GM10847 (cell line): ENCODE results near the gene TBCD.

Experiments
- POLR2A ChIP-seq: IDR thresholded peaks from 2 replicates; pipeline ENCODE4 v1.6.1; 2011; ENCODE audit not compliant: insufficient read length; ENCODE audit errors: extremely low read depth

TBCD gene

GRCh38 chr17:82794781-82795482 lies 43.1 kb downstream of the TBCD start:
- TF ChIP-seq POLR2A = no peak

- TF ChIP-seq POLR2A = no peak
Measured at GRCh38 chr17:82795615-82796014, 43.8 kb downstream of the TBCD start.

DNA sequence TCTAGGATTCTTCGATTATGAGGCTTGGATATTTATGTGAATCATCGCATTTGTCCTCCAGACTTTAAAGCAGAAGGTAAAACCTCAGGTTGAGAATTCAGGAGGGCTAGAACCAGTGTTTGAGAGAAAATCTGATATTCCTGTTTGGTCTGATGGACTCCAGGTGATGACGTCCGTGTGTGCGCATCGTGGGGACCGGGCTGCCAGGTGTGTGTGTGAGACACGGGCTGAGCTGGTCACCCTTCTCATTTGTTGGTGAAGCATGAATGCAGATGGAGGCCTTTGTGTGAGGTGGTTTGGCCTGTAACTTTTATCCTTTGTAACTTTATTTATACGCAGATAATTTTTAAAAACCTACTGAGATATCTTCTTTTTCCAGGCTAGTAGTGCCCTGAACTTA lies 45.2 kb downstream of the TBCD start:
- no peak for TF ChIP-seq POLR2A

GRCh38 chr17:82798752-82799151 lies 46.9 kb downstream of the TBCD start:
- TF ChIP-seq POLR2A = no peak

DNA sequence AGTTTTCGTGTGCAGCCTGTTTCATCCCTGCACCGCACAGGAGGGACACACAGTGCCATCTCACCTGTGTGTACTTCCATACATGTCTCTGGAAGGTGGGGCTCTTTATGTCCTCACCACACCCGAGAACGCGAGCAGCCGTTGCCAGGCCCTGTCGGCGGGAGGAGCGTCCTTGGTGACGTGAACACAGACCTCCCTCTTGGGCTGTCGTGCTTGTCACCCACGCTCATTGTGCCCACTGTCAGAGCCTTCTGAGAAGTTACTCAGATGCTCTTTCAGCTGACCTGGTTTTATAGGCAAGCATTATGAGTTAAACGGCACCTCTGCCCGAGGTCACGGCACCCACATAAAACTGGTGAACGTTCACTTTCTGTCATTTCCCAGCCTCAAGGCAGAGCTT lies 47.7 kb downstream of the TBCD start:
- no peak for TF ChIP-seq POLR2A

DNA sequence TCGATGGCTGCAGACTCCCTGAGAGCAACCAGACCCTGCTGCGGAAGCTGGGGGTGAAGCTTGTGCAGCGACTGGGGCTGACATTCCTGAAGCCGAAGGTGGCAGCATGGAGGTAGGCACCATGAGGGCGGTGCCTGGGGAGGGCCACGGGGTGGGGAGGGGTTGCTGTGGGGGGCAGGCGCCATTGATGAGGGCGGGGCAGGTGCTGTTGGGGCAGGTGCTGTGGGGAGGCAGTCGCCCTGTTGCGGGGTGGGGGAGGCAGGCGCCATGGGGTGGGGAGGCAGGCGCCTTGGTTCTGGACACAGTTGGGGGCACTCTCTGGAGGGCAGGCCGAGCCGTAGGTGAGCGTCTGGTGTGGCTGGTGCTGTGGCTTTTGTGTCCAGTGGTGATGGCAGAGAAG lies 49.0 kb downstream of the TBCD start:
- no peak for TF ChIP-seq POLR2A

DNA sequence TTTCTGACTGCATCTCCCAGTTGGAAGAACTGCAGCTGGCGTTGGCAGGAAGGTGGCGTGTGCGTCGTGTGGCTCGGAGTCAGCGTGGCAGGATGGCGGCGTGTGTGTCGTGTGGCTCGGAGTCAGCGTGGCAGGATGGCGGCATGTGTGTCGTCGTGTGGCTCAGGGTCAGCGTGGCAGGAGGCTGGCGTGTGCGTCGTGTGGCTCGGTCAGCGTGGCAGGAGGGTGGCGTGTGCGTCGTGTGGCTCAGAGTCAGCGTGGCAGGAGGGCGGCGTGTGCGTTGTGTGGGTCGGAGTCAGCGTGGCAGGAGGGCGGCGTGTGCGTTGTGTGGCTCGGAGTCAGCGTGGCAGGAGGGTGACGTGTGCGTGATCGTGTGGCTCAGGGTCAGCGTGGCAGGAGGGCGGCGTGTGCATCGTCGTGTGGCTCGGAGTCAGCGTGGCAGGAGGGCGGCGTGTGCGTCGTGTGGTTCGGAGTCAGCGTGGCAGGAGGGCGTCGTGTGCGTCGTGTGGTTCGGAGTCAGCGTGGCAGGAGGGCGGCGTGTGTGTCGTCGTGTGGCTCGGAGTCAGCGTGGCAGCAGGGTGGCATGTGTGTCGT lies 49.6 kb downstream of the TBCD start:
- no peak for TF ChIP-seq POLR2A

GRCh38 chr17:82802075-82802780 lies 50.4 kb downstream of the TBCD start:
- TF ChIP-seq POLR2A = no peak

DNA sequence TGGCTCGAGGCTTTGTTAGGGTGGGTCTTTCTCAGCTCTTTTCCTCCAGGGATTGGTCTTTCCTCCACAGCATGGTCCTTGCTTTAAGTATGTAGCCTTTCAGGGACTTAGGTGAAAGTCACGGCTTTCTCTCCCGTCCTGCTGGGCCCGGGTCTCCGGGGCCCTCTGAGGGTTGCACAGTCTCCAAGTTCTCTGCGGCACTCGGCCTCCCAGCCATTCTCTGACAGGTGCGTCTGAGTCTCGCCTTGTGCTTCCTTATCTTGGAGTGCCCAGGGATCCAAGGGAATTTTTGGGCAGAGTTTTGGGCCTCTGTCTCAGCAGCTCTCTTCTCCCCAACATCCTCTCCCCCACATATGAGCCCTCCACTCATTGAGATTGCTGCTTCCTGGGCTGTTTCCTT lies 51.3 kb downstream of the TBCD start:
- no peak for TF ChIP-seq POLR2A

DNA sequence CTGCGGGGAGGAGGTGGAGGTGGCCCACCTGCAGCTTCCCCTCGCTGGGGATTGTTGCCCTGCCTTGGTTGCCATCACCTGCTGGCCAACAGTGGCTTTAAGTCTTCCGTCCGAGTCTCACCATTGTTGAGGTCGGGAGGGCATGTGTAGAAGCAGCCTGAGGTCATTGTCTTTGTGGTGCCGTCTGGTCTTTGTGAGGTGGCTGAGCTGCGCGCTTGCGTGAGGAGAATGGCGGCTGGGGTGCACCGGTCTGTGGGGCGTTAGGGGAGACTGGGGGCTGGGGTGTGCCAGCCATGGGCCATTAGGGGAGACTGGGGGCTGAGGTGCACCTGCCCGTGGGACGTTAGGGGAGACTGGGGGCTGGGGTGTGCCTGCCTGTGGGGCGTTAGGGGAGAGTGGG lies 51.7 kb downstream of the TBCD start:
- no peak for TF ChIP-seq POLR2A

GRCh38 chr17:82804442-82805191 lies 52.8 kb downstream of the TBCD start:
- no peak for TF ChIP-seq POLR2A

- no peak for TF ChIP-seq POLR2A
Measured at GRCh38 chr17:82805254-82805653, 53.4 kb downstream of the TBCD start.

DNA sequence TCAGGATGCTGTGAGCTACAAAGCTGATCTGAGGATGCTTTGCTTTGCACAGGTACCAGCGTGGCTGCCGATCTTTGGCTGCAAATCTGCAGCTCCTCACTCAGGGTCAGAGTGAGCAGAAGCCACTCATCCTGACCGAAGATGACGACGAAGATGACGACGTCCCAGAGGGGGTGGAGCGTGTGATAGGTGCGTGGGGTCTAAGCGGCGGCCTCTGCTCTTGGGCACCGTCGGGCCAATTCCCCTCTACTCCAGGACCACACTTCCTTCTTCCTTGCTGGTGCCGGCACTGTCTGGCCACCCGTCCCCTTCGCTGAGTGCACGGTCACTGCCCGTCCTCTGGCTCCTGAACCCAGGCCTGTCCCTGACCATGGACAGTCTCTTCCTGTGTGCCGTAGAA lies 54.0 kb downstream of the TBCD start:
- no peak for TF ChIP-seq POLR2A

GRCh38 chr17:82806645-82807044 lies 54.8 kb downstream of the TBCD start:
- no peak for TF ChIP-seq POLR2A

DNA sequence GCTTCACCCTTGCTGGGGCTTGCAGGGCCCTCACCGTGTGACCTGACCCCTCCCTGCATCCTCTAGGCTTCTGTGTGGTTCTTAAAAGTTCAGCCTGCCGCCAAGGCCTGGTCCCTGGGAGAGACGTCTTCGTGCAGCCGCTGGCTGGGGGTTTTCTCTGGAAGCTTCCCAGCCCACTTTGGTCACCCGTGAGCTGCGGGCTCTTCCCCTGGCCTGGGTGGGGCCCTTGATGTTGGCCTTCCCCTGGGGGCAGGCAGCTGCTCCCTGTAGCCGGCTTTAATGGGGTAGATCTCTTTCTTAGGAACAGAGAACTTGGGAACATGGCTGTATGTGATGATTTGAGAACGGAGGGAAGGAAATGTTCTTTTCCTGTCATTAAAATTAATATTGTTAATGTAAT lies 55.2 kb downstream of the TBCD start:
- TF ChIP-seq POLR2A = no peak

GRCh38 chr17:82807562-82807961 lies 55.7 kb downstream of the TBCD start:
- no peak for TF ChIP-seq POLR2A
